ENCODE results near the gene BCAS4.

Gene BCAS4

GRCh38 chr20:50810842-50811241 lies 16.0 kb downstream of the BCAS4 start (continued):
- TF ChIP-seq, protein P1, sequence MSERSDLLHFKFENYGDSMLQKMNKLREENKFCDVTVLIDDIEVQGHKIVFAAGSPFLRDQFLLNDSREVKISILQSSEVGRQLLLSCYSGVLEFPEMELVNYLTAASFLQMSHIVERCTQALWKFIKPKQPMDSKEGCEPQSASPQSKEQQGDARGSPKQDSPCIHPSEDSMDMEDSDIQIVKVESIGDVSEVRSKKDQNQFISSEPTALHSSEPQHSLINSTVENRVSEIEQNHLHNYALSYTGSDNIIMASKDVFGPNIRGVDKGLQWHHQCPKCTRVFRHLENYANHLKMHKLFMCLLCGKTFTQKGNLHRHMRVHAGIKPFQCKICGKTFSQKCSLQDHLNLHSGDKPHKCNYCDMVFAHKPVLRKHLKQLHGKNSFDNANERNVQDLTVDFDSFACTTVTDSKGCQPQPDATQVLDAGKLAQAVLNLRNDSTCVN (tag by site-specific recombination; optimal IDR thresholded peaks at IDR 0.05) = no peak
- TF ChIP-seq ZNF121 (tag by site-specific recombination; IDR thresholded peaks at IDR 0.05) (no peak), SP7 (tag by site-specific recombination; IDR thresholded peaks at IDR 0.05) (no peak)

GRCh38 chr20:50813101-50813643 lies 18.3 kb downstream of the BCAS4 start:
- Histone ChIP-seq H3K27ac (ENCODE audit: extremely low read depth, low read depth, low read length) (no peak overlapping the region), H3K36me3 (ENCODE audit: control insufficient read depth in 2 of 2, insufficient read depth in 1 of 2, low read length in 2 of 2) (no peaks in the 10 kb centered on the region; a peak in 1 of 3 replicates), H3K4me3 (ENCODE audit: low read depth, low read length) (no peak overlapping the region), H3K9me3 (ENCODE audit: control insufficient read depth, insufficient read depth, low read depth, low read length) (no peaks in the 10 kb centered on the region), H3K4me1 (ENCODE audit: control insufficient read depth, insufficient read depth, low read length) (peaks cover 3% of the 10 kb centered on the region; the same call in 1 of the 2 replicates)
- POLR2A ChIA-PET = no interaction called here
- no peak for TF ChIP-seq ZNF48 (tag by site-specific recombination; IDR thresholded peaks at IDR 0.05)
- no peak for TF ChIP-seq ZNF169 (tag by site-specific recombination; IDR thresholded peaks at IDR 0.05)
- no peak for TF ChIP-seq TCF7L2 (IDR thresholded peaks at IDR 0.05; ENCODE audit: borderline replicate concordance, low read depth, low read length)
- TF ChIP-seq, protein P2, sequence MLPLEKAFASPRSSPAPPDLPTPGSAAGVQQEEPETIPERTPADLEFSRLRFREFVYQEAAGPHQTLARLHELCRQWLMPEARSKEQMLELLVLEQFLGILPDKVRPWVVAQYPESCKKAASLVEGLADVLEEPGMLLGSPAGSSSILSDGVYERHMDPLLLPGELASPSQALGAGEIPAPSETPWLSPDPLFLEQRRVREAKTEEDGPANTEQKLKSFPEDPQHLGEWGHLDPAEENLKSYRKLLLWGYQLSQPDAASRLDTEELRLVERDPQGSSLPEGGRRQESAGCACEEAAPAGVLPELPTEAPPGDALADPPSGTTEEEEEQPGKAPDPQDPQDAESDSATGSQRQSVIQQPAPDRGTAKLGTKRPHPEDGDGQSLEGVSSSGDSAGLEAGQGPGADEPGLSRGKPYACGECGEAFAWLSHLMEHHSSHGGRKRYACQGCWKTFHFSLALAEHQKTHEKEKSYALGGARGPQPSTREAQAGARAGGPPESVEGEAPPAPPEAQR (tag by site-specific recombination; IDR thresholded peaks at IDR 0.05) = no peak
- TF ChIP-seq ZFP3 (tag by site-specific recombination; IDR thresholded peaks at IDR 0.05; ENCODE audit: low read depth) = no peak
- no peak for TF ChIP-seq ZBTB17 (tag by site-specific recombination; IDR thresholded peaks at IDR 0.05)
- TF ChIP-seq, protein P3, sequence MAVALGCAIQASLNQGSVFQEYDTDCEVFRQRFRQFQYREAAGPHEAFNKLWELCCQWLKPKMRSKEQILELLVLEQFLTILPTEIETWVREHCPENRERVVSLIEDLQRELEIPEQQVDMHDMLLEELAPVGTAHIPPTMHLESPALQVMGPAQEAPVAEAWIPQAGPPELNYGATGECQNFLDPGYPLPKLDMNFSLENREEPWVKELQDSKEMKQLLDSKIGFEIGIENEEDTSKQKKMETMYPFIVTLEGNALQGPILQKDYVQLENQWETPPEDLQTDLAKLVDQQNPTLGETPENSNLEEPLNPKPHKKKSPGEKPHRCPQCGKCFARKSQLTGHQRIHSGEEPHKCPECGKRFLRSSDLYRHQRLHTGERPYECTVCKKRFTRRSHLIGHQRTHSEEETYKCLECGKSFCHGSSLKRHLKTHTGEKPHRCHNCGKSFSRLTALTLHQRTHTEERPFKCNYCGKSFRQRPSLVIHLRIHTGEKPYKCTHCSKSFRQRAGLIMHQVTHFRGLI (tag by site-specific recombination; IDR thresholded peaks at IDR 0.05) = no peak
- TF ChIP-seq, protein P4, sequence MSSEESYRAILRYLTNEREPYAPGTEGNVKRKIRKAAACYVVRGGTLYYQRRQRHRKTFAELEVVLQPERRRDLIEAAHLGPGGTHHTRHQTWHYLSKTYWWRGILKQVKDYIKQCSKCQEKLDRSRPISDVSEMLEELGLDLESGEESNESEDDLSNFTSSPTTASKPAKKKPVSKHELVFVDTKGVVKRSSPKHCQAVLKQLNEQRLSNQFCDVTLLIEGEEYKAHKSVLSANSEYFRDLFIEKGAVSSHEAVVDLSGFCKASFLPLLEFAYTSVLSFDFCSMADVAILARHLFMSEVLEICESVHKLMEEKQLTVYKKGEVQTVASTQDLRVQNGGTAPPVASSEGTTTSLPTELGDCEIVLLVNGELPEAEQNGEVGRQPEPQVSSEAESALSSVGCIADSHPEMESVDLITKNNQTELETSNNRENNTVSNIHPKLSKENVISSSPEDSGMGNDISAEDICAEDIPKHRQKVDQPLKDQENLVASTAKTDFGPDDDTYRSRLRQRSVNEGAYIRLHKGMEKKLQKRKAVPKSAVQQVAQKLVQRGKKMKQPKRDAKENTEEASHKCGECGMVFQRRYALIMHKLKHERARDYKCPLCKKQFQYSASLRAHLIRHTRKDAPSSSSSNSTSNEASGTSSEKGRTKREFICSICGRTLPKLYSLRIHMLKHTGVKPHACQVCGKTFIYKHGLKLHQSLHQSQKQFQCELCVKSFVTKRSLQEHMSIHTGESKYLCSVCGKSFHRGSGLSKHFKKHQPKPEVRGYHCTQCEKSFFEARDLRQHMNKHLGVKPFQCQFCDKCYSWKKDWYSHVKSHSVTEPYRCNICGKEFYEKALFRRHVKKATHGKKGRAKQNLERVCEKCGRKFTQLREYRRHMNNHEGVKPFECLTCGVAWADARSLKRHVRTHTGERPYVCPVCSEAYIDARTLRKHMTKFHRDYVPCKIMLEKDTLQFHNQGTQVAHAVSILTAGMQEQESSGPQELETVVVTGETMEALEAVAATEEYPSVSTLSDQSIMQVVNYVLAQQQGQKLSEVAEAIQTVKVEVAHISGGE (tag by site-specific recombination; conservative IDR thresholded peaks at IDR 0.05; ENCODE audit: low read depth) = no peak
- CTCF ChIA-PET = interaction anchor here (0.6 to 1.0 kb wide), 2 partner anchors 117 to 335 kb away, joined by 3 read pairs; no protein-coding TSS in a partner anchor

GRCh38 chr20:50813801-50814200 lies 18.9 kb downstream of the BCAS4 start:
- Histone ChIP-seq H3K9me3 (ENCODE audit: control insufficient read depth, insufficient read depth, low read depth, low read length) (no peaks in the 10 kb centered on the region), H3K36me3 (ENCODE audit: control insufficient read depth in 2 of 2, insufficient read depth in 1 of 2, low read length in 2 of 2) (no peaks in the 10 kb centered on the region; a peak in 1 of 3 replicates), H3K27ac (ENCODE audit: extremely low read depth, low read depth, low read length) (no peak overlapping the region), H3K4me3 (ENCODE audit: low read depth, low read length) (no peak overlapping the region), H3K4me1 (ENCODE audit: control insufficient read depth, insufficient read depth, low read length) (peaks cover 3% of the 10 kb centered on the region; the same call in 1 of the 2 replicates)
- ChIA-PET CTCF (interaction anchor here (0.6 to 1.9 kb wide), 3 partner anchors 19 to 336 kb away, joined by 3 to 10 read pairs (median 3); partner anchors contain the start of gene BCAS4), POLR2A (no interaction called here)
- TF ChIP-seq ZNF341 (tag by site-specific recombination; IDR thresholded peaks at IDR 0.05; ENCODE audit: low read depth) (peak; percentile 39), ZNF174 (tag by site-specific recombination; IDR thresholded peaks at IDR 0.05) (no peak), ZFHX2 (tag by site-specific recombination; conservative IDR thresholded peaks at IDR 0.05) (no peak), ZIC2 (tag by site-specific recombination; IDR thresholded peaks at IDR 0.05) (peak; percentile 45), ZBTB8A (tag by site-specific recombination; IDR thresholded peaks at IDR 0.05) (peak; percentile 18; the same call in 1 of the 2 replicates)
